Neural cell (in vitro differentiated cells): Measurements from ENCODE around the gene MYOM1. TPM values are rescaled to one million over a fixed set of nuclear protein-coding genes. Genes with fewer than 3 reads are reported as not detected.
"Not testable (repeated sequence)": the region's sequence is repeated elsewhere in the genome, so short reads cannot be mapped to it uniquely, and the experiment has no call there.

Experiments used
- H2AFZ ChIP-seq: fragments of 200-600, 300-800 bp; sonication (generic), shearing (Covaris generic); 2 replicates; pipeline ENCODE4 v1.6.0; 2014; ENCODE audit warnings: low read depth, mild to moderate bottlenecking, antibody characterized with exemption, low read length, moderate library complexity
- H3F3A ChIP-seq: fragments of 200-600 bp; shearing (Covaris generic); 2 replicates; pipeline ENCODE4 v1.6.1; 2016; ENCODE audit warnings: mild to moderate bottlenecking, moderate library complexity, mixed read lengths, antibody characterized with exemption, low read length; ENCODE audit not compliant: insufficient read depth, poor library complexity, severe bottlenecking
- H3K27ac ChIP-seq: fragments of 200-600, 300-800 bp; sonication (generic), shearing (Covaris generic); 2 replicates; pipeline ENCODE4 v1.5.1; 2014; ENCODE audit warnings: mild to moderate bottlenecking, low read length, moderate library complexity
- H3K27me3 ChIP-seq: fragments of 300-800, 200-600 bp; sonication (generic), shearing (Covaris generic); 2 replicates; pipeline ENCODE4 v1.6.0; 2014; ENCODE audit warnings: mild to moderate bottlenecking, low read depth, low read length, moderate library complexity; ENCODE audit not compliant: insufficient read depth
- H3K36me3 ChIP-seq: fragments of 300-800, 200-600 bp; sonication (generic), shearing (Covaris generic); 2 replicates; pipeline ENCODE4 v1.5.1; 2014; ENCODE audit warnings: mild to moderate bottlenecking, antibody characterized with exemption, low read length, moderate library complexity; ENCODE audit not compliant: insufficient read depth
- H3K4me2 ChIP-seq: fragments of 300-800, 200-600 bp; sonication (generic), shearing (Covaris generic); 2 replicates; pipeline ENCODE4 v1.6.0; 2014; ENCODE audit warnings: mild to moderate bottlenecking, low read length
- H3K4me3 ChIP-seq: fragments of 300-800, 200-600 bp; sonication (generic), shearing (Covaris generic); 2 replicates; pipeline ENCODE4 v1.5.1; 2014; ENCODE audit warnings: mild to moderate bottlenecking, low read length, moderate library complexity
- H3K79me2 ChIP-seq: fragments of 200-600 bp; shearing (Covaris generic); replicated peaks from 2 replicates; pipeline ENCODE4 v1.6.0; 2014; ENCODE audit warnings: mild to moderate bottlenecking, low read length, moderate library complexity; ENCODE audit not compliant: insufficient read depth
- H3K9ac ChIP-seq: fragments of 300-800, 200-600 bp; sonication (generic), shearing (Covaris generic); 2 replicates; pipeline ENCODE4 v1.6.1; 2016; ENCODE audit warnings: mild to moderate bottlenecking, low read length, mixed read lengths
- H3K9me2 ChIP-seq: fragments of 200-600 bp; shearing (Covaris generic); 2 replicates; pipeline ENCODE4 v1.6.1; 2016; ENCODE audit warnings: mild to moderate bottlenecking, low read length, mixed read lengths; ENCODE audit not compliant: insufficient read depth
- H3K9me3 ChIP-seq: fragments of 200-600, 300-800 bp; sonication (generic), shearing (Covaris generic); 2 replicates; pipeline ENCODE4 v1.6.1; 2016; ENCODE audit warnings: mild to moderate bottlenecking, mixed run types, low read length, moderate library complexity, mixed read lengths
- H4K20me1 ChIP-seq: fragments of 200-600 bp; shearing (Covaris generic); 2 replicates; pipeline ENCODE4 v1.6.1; 2016; ENCODE audit warnings: mild to moderate bottlenecking, mixed run types; ENCODE audit not compliant: insufficient read depth
- EP300 ChIP-seq: fragments of 450-650 bp; conservative IDR thresholded peaks from 2 replicates; pipeline ENCODE4 v1.6.1; 2014; ENCODE audit warnings: antibody characterized with exemption, mild to moderate bottlenecking, moderate library complexity; ENCODE audit not compliant: poor library complexity, severe bottlenecking
- EZH2 ChIP-seq: fragments of 200-600, 300-800 bp; shearing (Covaris generic), sonication (generic); IDR thresholded peaks from 2 replicates; pipeline ENCODE4 v1.6.1; 2014; ENCODE audit warnings: antibody characterized with exemption, low read length, borderline replicate concordance, mild to moderate bottlenecking; ENCODE audit not compliant: insufficient read depth, poor library complexity, severe bottlenecking
- MXI1 ChIP-seq: fragments of 450-650 bp; conservative IDR thresholded peaks from 2 replicates; pipeline ENCODE4 v1.6.1; 2014; ENCODE audit warnings: antibody characterized with exemption, mild to moderate bottlenecking; ENCODE audit not compliant: poor library complexity, severe bottlenecking
- POLR2AphosphoS5 ChIP-seq: IDR thresholded peaks from 2 replicates; pipeline ENCODE4 v1.6.1; 2012
- RAD21 ChIP-seq: fragments of 450-650 bp; conservative IDR thresholded peaks from 2 replicates; pipeline ENCODE4 v1.6.1; 2014; ENCODE audit warnings: antibody characterized with exemption, mild to moderate bottlenecking, moderate library complexity
- SMC3 ChIP-seq: fragments of 450-650 bp; conservative IDR thresholded peaks from 2 replicates; pipeline ENCODE4 v1.6.1; 2014; ENCODE audit warnings: antibody characterized with exemption, mild to moderate bottlenecking, moderate library complexity; ENCODE audit not compliant: poor library complexity
- TAF1 ChIP-seq: IDR thresholded peaks from 2 replicates; pipeline ENCODE4 v1.6.1; 2012; ENCODE audit warnings: low read depth
- polyA plus RNA-seq: library from polyadenylated mRNA; depleted of rRNA; stranded (reverse); fragments of >200 nt; gene quantifications from 2 replicates; pipeline ENCODE4 v1.2.3, GENCODE V29; 2014
- TF ChIP-seq, protein P1 (sequence below): IDR thresholded peaks from 2 replicates; pipeline ENCODE4 v1.6.1; 2012; ENCODE audit warnings: borderline replicate concordance
- TF ChIP-seq, protein P2 (sequence below): fragments of 450-650 bp; IDR thresholded peaks from 2 replicates; pipeline ENCODE4 v1.5.1; 2014; ENCODE audit warnings: antibody characterized with exemption, mild to moderate bottlenecking, moderate library complexity; ENCODE audit not compliant: poor library complexity, severe bottlenecking

The MYOM1 gene
- polyA plus RNA-seq, 1 donor from 2014 or later: 1.7 TPM

DNA sequence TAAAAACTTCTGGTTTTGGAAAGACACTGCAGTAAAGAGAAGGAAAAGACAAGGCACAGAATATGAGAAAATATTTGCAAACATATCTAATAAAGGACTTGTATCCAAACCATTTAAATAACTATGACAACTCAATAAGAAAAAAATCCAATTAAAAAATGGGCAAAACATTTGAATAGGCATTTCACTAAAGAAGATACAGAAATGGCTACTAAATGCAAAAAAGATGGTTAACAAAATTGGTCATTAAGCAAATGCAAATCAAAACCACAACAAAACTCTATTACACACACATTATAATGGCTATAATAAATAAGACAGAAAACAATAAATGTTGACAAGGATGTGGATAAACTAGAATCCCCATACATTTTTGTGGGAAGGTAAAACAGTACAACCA, 14.5 kb downstream of the MYOM1 start:
- H3K79me2 ChIP-seq: no peaks in the 10 kb centered on the region
- no peak overlapping the region for H3K9ac ChIP-seq
- H3K9me2 ChIP-seq: no peaks in the 10 kb centered on the region
- H3K4me3 ChIP-seq: no peak overlapping the region
- no peak overlapping the region for H3K4me2 ChIP-seq
- no peaks in the 10 kb centered on the region for H3F3A ChIP-seq
- no peaks in the 10 kb centered on the region for H3K9me3 ChIP-seq
- H3K36me3 ChIP-seq: no peaks in the 10 kb centered on the region
- no peak overlapping the region for H3K27ac ChIP-seq
- no peaks in the 10 kb centered on the region for H3K27me3 ChIP-seq
- no peaks in the 10 kb centered on the region for H4K20me1 ChIP-seq
- H2AFZ ChIP-seq: no peak overlapping the region
- TF ChIP-seq POLR2AphosphoS5 (no peak), MXI1 (no peak), SMC3 (no peak), EP300 (no peak), TAF1 (no peak), RAD21 (no peak), EZH2 (no peak)
- TF ChIP-seq, protein P1, sequence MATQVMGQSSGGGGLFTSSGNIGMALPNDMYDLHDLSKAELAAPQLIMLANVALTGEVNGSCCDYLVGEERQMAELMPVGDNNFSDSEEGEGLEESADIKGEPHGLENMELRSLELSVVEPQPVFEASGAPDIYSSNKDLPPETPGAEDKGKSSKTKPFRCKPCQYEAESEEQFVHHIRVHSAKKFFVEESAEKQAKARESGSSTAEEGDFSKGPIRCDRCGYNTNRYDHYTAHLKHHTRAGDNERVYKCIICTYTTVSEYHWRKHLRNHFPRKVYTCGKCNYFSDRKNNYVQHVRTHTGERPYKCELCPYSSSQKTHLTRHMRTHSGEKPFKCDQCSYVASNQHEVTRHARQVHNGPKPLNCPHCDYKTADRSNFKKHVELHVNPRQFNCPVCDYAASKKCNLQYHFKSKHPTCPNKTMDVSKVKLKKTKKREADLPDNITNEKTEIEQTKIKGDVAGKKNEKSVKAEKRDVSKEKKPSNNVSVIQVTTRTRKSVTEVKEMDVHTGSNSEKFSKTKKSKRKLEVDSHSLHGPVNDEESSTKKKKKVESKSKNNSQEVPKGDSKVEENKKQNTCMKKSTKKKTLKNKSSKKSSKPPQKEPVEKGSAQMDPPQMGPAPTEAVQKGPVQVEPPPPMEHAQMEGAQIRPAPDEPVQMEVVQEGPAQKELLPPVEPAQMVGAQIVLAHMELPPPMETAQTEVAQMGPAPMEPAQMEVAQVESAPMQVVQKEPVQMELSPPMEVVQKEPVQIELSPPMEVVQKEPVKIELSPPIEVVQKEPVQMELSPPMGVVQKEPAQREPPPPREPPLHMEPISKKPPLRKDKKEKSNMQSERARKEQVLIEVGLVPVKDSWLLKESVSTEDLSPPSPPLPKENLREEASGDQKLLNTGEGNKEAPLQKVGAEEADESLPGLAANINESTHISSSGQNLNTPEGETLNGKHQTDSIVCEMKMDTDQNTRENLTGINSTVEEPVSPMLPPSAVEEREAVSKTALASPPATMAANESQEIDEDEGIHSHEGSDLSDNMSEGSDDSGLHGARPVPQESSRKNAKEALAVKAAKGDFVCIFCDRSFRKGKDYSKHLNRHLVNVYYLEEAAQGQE: no peak
- TF ChIP-seq, protein P2, sequence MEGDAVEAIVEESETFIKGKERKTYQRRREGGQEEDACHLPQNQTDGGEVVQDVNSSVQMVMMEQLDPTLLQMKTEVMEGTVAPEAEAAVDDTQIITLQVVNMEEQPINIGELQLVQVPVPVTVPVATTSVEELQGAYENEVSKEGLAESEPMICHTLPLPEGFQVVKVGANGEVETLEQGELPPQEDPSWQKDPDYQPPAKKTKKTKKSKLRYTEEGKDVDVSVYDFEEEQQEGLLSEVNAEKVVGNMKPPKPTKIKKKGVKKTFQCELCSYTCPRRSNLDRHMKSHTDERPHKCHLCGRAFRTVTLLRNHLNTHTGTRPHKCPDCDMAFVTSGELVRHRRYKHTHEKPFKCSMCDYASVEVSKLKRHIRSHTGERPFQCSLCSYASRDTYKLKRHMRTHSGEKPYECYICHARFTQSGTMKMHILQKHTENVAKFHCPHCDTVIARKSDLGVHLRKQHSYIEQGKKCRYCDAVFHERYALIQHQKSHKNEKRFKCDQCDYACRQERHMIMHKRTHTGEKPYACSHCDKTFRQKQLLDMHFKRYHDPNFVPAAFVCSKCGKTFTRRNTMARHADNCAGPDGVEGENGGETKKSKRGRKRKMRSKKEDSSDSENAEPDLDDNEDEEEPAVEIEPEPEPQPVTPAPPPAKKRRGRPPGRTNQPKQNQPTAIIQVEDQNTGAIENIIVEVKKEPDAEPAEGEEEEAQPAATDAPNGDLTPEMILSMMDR: no peak

DNA sequence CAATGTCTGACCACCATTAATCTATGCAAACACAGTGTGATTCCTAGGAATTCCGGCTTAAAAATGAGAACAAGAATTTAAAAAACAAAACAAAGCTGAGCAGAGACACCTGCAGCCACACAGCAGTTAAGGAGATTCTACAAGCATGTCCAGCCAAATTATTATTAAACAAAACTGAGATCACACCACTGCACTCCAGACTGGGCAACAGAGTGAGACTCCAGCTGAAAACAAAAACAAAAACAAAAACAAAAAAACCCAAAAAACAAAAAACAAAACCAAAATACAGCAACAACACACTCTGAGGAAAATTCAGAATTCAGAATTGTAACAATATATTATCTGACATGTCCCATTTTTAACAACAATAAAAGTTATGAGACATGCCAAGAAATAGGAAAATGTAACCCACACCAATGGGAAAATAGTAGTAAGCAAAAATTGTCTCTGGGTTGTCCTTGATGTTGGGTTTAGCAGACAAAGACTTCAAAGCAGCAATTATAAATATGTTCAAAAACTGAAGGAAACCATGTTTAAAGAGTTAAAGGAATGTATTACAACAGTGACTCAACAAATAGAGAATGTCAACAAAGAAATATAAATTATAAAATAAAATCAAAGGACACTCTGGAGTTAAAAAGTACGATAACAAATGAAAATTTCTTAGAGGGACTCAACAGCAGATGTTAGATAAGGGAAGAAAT, 19.7 kb downstream of the MYOM1 start:
- Histone ChIP-seq H4K20me1 (no peaks in the 10 kb centered on the region), H3F3A (no peaks in the 10 kb centered on the region), H3K9me2 (no peaks in the 10 kb centered on the region), H3K9ac (no peak overlapping the region), H3K4me3 (no peak overlapping the region), H3K27me3 (no peaks in the 10 kb centered on the region), H3K36me3 (no peaks in the 10 kb centered on the region), H3K27ac (no peak overlapping the region), H2AFZ (no peak overlapping the region), H3K9me3 (no peaks in the 10 kb centered on the region), H3K4me2 (no peak overlapping the region), H3K79me2 (no peaks in the 10 kb centered on the region)
- no peak for TF ChIP-seq SMC3
- TF ChIP-seq EP300: no peak
- no peak for TF ChIP-seq EZH2
- no peak for TF ChIP-seq TAF1
- no peak for TF ChIP-seq POLR2AphosphoS5
- TF ChIP-seq, protein P1: no peak
- no peak for TF ChIP-seq RAD21
- TF ChIP-seq, protein P2: no peak
- no peak for TF ChIP-seq MXI1

DNA sequence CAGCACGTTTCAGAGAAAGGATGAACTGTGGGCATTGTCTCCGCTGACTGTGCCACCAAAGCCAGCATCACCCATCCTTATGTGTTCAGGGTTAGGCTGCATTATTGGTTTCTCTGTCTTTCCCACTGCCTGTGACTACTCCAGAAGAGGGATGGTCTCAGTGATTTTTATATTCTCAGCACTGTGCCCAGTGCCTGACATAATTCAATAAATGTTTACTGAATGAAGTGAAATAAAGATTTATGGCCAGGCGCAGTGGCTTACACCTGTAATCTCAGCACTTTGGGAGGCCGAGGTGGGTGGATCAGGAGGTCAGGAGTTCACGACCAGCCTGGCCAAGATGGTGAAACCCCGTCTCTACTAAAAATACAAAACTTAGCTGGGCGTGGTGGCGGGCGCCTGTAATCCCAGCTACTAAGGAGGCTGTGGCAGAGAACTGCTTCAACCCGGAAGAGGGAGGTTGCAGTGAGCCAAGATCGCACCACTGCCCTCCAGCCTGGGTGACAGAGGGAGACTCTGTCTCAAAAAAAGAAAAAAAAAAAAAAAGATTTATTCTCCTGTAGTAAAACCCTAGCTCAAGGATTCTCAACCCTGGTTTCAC, 21.4 kb downstream of the MYOM1 start:
- H3K9ac ChIP-seq, H3K79me2 ChIP-seq, H3K4me3 ChIP-seq, H3K4me2 ChIP-seq, H3K27ac ChIP-seq, H4K20me1 ChIP-seq, H3K9me3 ChIP-seq, H3F3A ChIP-seq, H2AFZ ChIP-seq, H3K27me3 ChIP-seq, H3K9me2 ChIP-seq, H3K36me3 ChIP-seq: not testable (repeated sequence)
